Activated CD4-positive, alpha-beta T cell treated with anti-CD3 and anti-CD28 coated beads, Interleukin-2, amount 10 ng/mL, durations not matched to agents 7 days and 5 days (primary cell): ENCODE data around the gene NT5C2. TPM values are rescaled to one million over a fixed set of nuclear protein-coding genes. Genes with fewer than 3 reads are reported as not detected.
"Not testable (repeated sequence)": the region's sequence is repeated elsewhere in the genome, so short reads cannot be mapped to it uniquely, and the experiment has no call there.

ENCODE experiments used
- CTCF ChIA-PET: fragments of 350-600 bp; sonication (Branson Sonifier 250); formaldehyde crosslinking; loops from one replicate; lab custom pipeline; 2021; ENCODE audit warnings: antibody characterized with exemption; lab: Charles Lee
- POLR2A ChIA-PET: fragments of 350-600 bp; sonication (Branson Sonifier 250); formaldehyde crosslinking; loops from one replicate; lab custom pipeline; 2021; ENCODE audit warnings: antibody characterized with exemption; lab: Charles Lee
- DNase-seq: peaks from one replicate; pipeline ENCODE4 v3.0.0-alpha.2; 2020
- H3K27ac Mint-ChIP-seq: one replicate; pipeline ENCODE4 v1.8.0; 2021; ENCODE audit warnings: mild to moderate bottlenecking, moderate library complexity, mixed read lengths
- H3K27me3 Mint-ChIP-seq: one replicate; pipeline ENCODE4 v1.8.0; 2021; ENCODE audit warnings: mixed read lengths
- H3K36me3 Mint-ChIP-seq: one replicate; pipeline ENCODE4 v1.8.0; 2021; ENCODE audit warnings: low read depth, mixed read lengths
- H3K4me1 Mint-ChIP-seq: one replicate; pipeline ENCODE4 v1.8.0; 2021; ENCODE audit warnings: mixed read lengths
- H3K4me3 Mint-ChIP-seq: one replicate; pipeline ENCODE4 v1.8.0; 2021; ENCODE audit warnings: mild to moderate bottlenecking, moderate library complexity, mixed read lengths
- H3K9me3 Mint-ChIP-seq: one replicate; pipeline ENCODE4 v1.8.0; 2021; ENCODE audit warnings: mixed read lengths
- total RNA-seq, 2 experiments: library from RNA; stranded (reverse); gene quantifications; one replicate each; pipeline ENCODE4 v1.2.3, GENCODE V29; 2021

NT5C2 gene
- total RNA-seq, 2 experiments from 2014 or later: 66.1 to 80.2 TPM

- CTCF ChIA-PET: no interaction called here
- Mint-ChIP-seq H3K27ac (no peak overlapping the region), H3K4me1 (peaks cover 21% of the 10 kb centered on the region), H3K9me3 (no peaks in the 10 kb centered on the region), H3K27me3 (peaks cover 1% of the 10 kb centered on the region), H3K4me3 (no peak overlapping the region), H3K36me3 (peaks cover 3% of the 10 kb centered on the region)
- POLR2A ChIA-PET: no interaction called here
- DNase-seq: no peak
Observed at GRCh38 chr10:103197174-103197573, 4.1 kb upstream of the NT5C2 start.

- Mint-ChIP-seq H3K27me3 (peaks cover 1% of the 10 kb centered on the region), H3K36me3 (peaks cover 7% of the 10 kb centered on the region), H3K4me3 (no peak overlapping the region), H3K9me3 (no peaks in the 10 kb centered on the region), H3K4me1 (peaks cover 27% of the 10 kb centered on the region), H3K27ac (no peak overlapping the region)
- ChIA-PET CTCF (no interaction called here), POLR2A (no interaction called here)
- DNase-seq: no peak
Observed at GRCh38 chr10:103196516-103196915, 3.4 kb upstream of the NT5C2 start.

GRCh38 chr10:103193820-103194529 lies 903 bp upstream of the NT5C2 start:
- no peaks in the 10 kb centered on the region for H3K27me3 Mint-ChIP-seq
- H3K9me3 Mint-ChIP-seq: no peaks in the 10 kb centered on the region
- H3K27ac Mint-ChIP-seq: peak overlapping the region; percentile 63
- CTCF ChIA-PET: interaction anchor here (1.0 kb wide), 1 partner anchor 46 kb away, joined by 3 read pairs; no protein-coding TSS in a partner anchor
- DNase-seq: no peak
- peak overlapping the region; percentile 94 for H3K4me3 Mint-ChIP-seq
- peaks cover 15% of the 10 kb centered on the region for H3K36me3 Mint-ChIP-seq
- POLR2A ChIA-PET: interaction anchor here (0.7 kb wide), 1 partner anchor 1780 kb away, joined by 4 read pairs; no protein-coding TSS in a partner anchor
- peaks cover 43% of the 10 kb centered on the region for H3K4me1 Mint-ChIP-seq

- H3K4me3 Mint-ChIP-seq: peak overlapping the region; percentile 94
- no peaks in the 10 kb centered on the region for H3K9me3 Mint-ChIP-seq
- no peaks in the 10 kb centered on the region for H3K27me3 Mint-ChIP-seq
- POLR2A ChIA-PET: interaction anchor here (0.5 to 0.6 kb wide), 3 partner anchors 12 to 1003 kb away, joined by 3 to 5 read pairs (median 4); partner anchors contain the start of gene CNNM2
- H3K27ac Mint-ChIP-seq: peak overlapping the region; percentile 99
- peaks cover 22% of the 10 kb centered on the region for H3K36me3 Mint-ChIP-seq
- peaks cover 46% of the 10 kb centered on the region for H3K4me1 Mint-ChIP-seq
- DNase-seq: peak; percentile 73
- CTCF ChIA-PET: interaction anchor here (0.7 to 2.1 kb wide), 7 partner anchors 9 to 279 kb away, joined by 3 to 9 read pairs (median 3); no protein-coding TSS in a partner anchor
Observed at GRCh38 chr10:103192451-103193106, 493 bp downstream of the NT5C2 start.

- Mint-ChIP-seq H3K4me3 (peak overlapping the region; percentile 94), H3K27ac (peak overlapping the region; percentile 99), H3K36me3 (peaks cover 22% of the 10 kb centered on the region), H3K9me3 (no peaks in the 10 kb centered on the region), H3K27me3 (no peaks in the 10 kb centered on the region), H3K4me1 (peaks cover 41% of the 10 kb centered on the region)
- no peak for DNase-seq
- POLR2A ChIA-PET: no interaction called here
- CTCF ChIA-PET: interaction anchor here (0.8 to 2.1 kb wide), 4 partner anchors 15 to 60 kb away, joined by 3 to 9 read pairs (median 3); no protein-coding TSS in a partner anchor
Observed at GRCh38 chr10:103192089-103192450, 1.0 kb downstream of the NT5C2 start.

GRCh38 chr10:103191198-103191597 lies 1.9 kb downstream of the NT5C2 start:
- H3K27ac Mint-ChIP-seq: peak overlapping the region; percentile 99
- POLR2A ChIA-PET, H3K9me3 Mint-ChIP-seq, H3K27me3 Mint-ChIP-seq, DNase-seq: not testable (repeated sequence)
- CTCF ChIA-PET: interaction anchor here (0.6 to 2.1 kb wide), 5 partner anchors 13 to 138 kb away, joined by 3 to 9 read pairs (median 3); no protein-coding TSS in a partner anchor
- H3K4me3 Mint-ChIP-seq: peak overlapping the region; percentile 94
- peaks cover 24% of the 10 kb centered on the region for H3K36me3 Mint-ChIP-seq
- peaks cover 44% of the 10 kb centered on the region for H3K4me1 Mint-ChIP-seq

- peaks cover 31% of the 10 kb centered on the region for H3K36me3 Mint-ChIP-seq
- H3K4me1 Mint-ChIP-seq: peaks cover 60% of the 10 kb centered on the region
- ChIA-PET CTCF (no interaction called here), POLR2A (no interaction called here)
- no peak overlapping the region for H3K27ac Mint-ChIP-seq
- no peaks in the 10 kb centered on the region for H3K27me3 Mint-ChIP-seq
- DNase-seq: no peak
- no peak overlapping the region for H3K4me3 Mint-ChIP-seq
- no peaks in the 10 kb centered on the region for H3K9me3 Mint-ChIP-seq
Observed at GRCh38 chr10:103188853-103189252, 4.2 kb downstream of the NT5C2 start.

- no peak overlapping the region for H3K4me3 Mint-ChIP-seq
Observed at GRCh38 chr10:103186128-103186527, 6.9 kb downstream of the NT5C2 start.

GRCh38 chr10:103184615-103185014 lies 8.5 kb downstream of the NT5C2 start:
- ChIA-PET POLR2A (no interaction called here), CTCF (interaction anchor here (0.8 to 1.6 kb wide), 2 partner anchors 11 to 59 kb away, joined by 3 read pairs; no protein-coding TSS in a partner anchor)
- Mint-ChIP-seq H3K27me3 (no peaks in the 10 kb centered on the region), H3K27ac (no peak overlapping the region), H3K36me3 (peaks cover 35% of the 10 kb centered on the region), H3K4me1 (peaks cover 57% of the 10 kb centered on the region), H3K9me3 (no peaks in the 10 kb centered on the region), H3K4me3 (no peak overlapping the region)
- no peak for DNase-seq

More at GRCh38 chr10:103186128-103186527, 6.9 kb downstream of the NT5C2 start:
- CTCF ChIA-PET: interaction anchor here (0.6 to 0.7 kb wide), 2 partner anchors 82 to 136 kb away, joined by 3 read pairs; no protein-coding TSS in a partner anchor
- Mint-ChIP-seq H3K27ac (no peak overlapping the region), H3K4me1 (peaks cover 61% of the 10 kb centered on the region), H3K27me3 (no peaks in the 10 kb centered on the region), H3K9me3 (no peaks in the 10 kb centered on the region), H3K36me3 (peaks cover 34% of the 10 kb centered on the region)
- no peak for DNase-seq
- POLR2A ChIA-PET: no interaction called here

- H3K27ac Mint-ChIP-seq, H3K27me3 Mint-ChIP-seq, DNase-seq, H3K4me3 Mint-ChIP-seq, H3K9me3 Mint-ChIP-seq, POLR2A ChIA-PET: not testable (repeated sequence)
- H3K4me1 Mint-ChIP-seq: peaks cover 58% of the 10 kb centered on the region
- CTCF ChIA-PET: interaction anchor here (0.8 to 1.6 kb wide), 2 partner anchors 10 to 60 kb away, joined by 3 read pairs; no protein-coding TSS in a partner anchor
- peaks cover 39% of the 10 kb centered on the region for H3K36me3 Mint-ChIP-seq
Observed at GRCh38 chr10:103183991-103184451, 9.1 kb downstream of the NT5C2 start.

- Mint-ChIP-seq H3K4me3 (no peak overlapping the region), H3K4me1 (peaks cover 52% of the 10 kb centered on the region), H3K27me3 (no peaks in the 10 kb centered on the region), H3K27ac (peak overlapping the region; percentile 68), H3K9me3 (no peaks in the 10 kb centered on the region), H3K36me3 (peaks cover 42% of the 10 kb centered on the region)
- CTCF ChIA-PET: interaction anchor here (0.6 to 0.8 kb wide), 2 partner anchors 11 to 211 kb away, joined by 3 read pairs; no protein-coding TSS in a partner anchor
- peak; percentile 31 for DNase-seq
- POLR2A ChIA-PET: no interaction called here
Observed at GRCh38 chr10:103181244-103181643, 11.8 kb downstream of the NT5C2 start.

- peaks cover 45% of the 10 kb centered on the region for H3K4me1 Mint-ChIP-seq
- ChIA-PET POLR2A (interaction anchor here (0.7 kb wide), 1 partner anchor 12 kb away, joined by 4 read pairs; no protein-coding TSS in a partner anchor), CTCF (interaction anchor here (0.7 kb wide), 1 partner anchor 1592 kb away, joined by 4 read pairs; no protein-coding TSS in a partner anchor)
- peaks cover 40% of the 10 kb centered on the region for H3K36me3 Mint-ChIP-seq
- no peaks in the 10 kb centered on the region for H3K9me3 Mint-ChIP-seq
- H3K27ac Mint-ChIP-seq: peak overlapping the region; percentile 50
- no peak overlapping the region for H3K4me3 Mint-ChIP-seq
- no peak for DNase-seq
- no peaks in the 10 kb centered on the region for H3K27me3 Mint-ChIP-seq
Observed at GRCh38 chr10:103180491-103180890, 12.6 kb downstream of the NT5C2 start.
